Epidermal melanocyte (primary cell): ENCODE data around the gene KCNAB2.

Source experiments
- DNase-seq: peaks from one replicate; pipeline ENCODE4 v3.0.0; 2011; ENCODE audit warnings: low spot score; ENCODE audit not compliant: insufficient read length

Gene KCNAB2

GRCh38 chr1:6144647-6145395 is 99.1 kb downstream of the KCNAB2 start:
- DNase-seq = no peak

- no peak for DNase-seq
Measured at GRCh38 chr1:6145396-6145750, 99.7 kb downstream of the KCNAB2 start.

- DNase-seq = no peak
Measured at GRCh38 chr1:6145864-6146410, 100.2 kb downstream of the KCNAB2 start.

GRCh38 chr1:6148497-6149241 is 103.0 kb downstream of the KCNAB2 start:
- DNase-seq = no peak

- no peak for DNase-seq
Measured at GRCh38 chr1:6149597-6149996, 103.9 kb downstream of the KCNAB2 start.

GRCh38 chr1:6150006-6150938 is 104.6 kb downstream of the KCNAB2 start:
- DNase-seq = no peak
